ENCODE data around the gene DHRS4. TPM values are rescaled to one million over a fixed set of nuclear protein-coding genes. Genes with fewer than 3 reads are reported as not detected.
"Not testable (repeated sequence)": the region's sequence is repeated elsewhere in the genome, so short reads cannot be mapped to it uniquely, and the experiment has no call there.

The DHRS4 gene
- total RNA-seq, 1 experiment from 2014 or later, result 18.9 TPM

GRCh38 chr14:23953116-23953463 is 480 bp upstream of the DHRS4 start:
- H3K4me3 ChIP-seq (ENCODE audit: insufficient read depth, low read depth, low read length), result peak overlapping the region; percentile 82
- H3K27me3 ChIP-seq (ENCODE audit: control insufficient read depth, insufficient read depth, low read length); DNase-seq; H3K36me3 ChIP-seq (replicated peaks; ENCODE audit: control insufficient read depth, insufficient read depth, low read length): not testable (repeated sequence)

- DNase-seq; H3K27me3 ChIP-seq (ENCODE audit: control insufficient read depth, insufficient read depth, low read length); H3K36me3 ChIP-seq (replicated peaks; ENCODE audit: control insufficient read depth, insufficient read depth, low read length): not testable (repeated sequence)
- H3K4me3 ChIP-seq (ENCODE audit: insufficient read depth, low read depth, low read length), result peak overlapping the region; percentile 82
These were observed 677 bp downstream of the DHRS4 start for GRCh38 chr14:23954279-23954614.

GRCh38 chr14:23954965-23955364 is 1.4 kb downstream of the DHRS4 start:
- not testable (repeated sequence) for H3K4me3 ChIP-seq (ENCODE audit: insufficient read depth, low read depth, low read length); H3K36me3 ChIP-seq (replicated peaks; ENCODE audit: control insufficient read depth, insufficient read depth, low read length); H3K27me3 ChIP-seq (ENCODE audit: control insufficient read depth, insufficient read depth, low read length); DNase-seq

DNA sequence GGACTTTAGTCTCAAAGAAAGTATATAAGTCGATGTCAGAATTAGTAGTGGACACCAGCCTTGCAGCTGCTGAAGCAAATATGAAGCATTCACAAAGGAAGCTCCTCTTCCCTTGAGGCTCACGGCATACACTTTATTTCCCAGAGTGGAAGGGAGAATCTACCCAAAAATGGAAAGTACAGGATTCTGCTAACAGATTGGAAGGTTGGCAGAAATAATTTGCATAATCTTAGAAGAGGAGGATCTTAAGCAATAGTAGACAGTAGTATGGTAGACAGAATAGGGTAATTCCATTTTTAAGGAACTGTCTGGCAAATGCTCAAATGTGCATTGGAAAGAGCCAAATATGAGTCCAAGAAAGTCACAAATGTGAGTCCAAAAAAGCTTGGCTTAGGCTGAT is 2.2 kb downstream of the DHRS4 start:
- H3K36me3 ChIP-seq (replicated peaks; ENCODE audit: control insufficient read depth, insufficient read depth, low read length); H3K27me3 ChIP-seq (ENCODE audit: control insufficient read depth, insufficient read depth, low read length); DNase-seq; H3K4me3 ChIP-seq (ENCODE audit: insufficient read depth, low read depth, low read length): not testable (repeated sequence)

GRCh38 chr14:23957913-23958569 is 4.5 kb downstream of the DHRS4 start:
- DNase-seq, result not testable (repeated sequence)

GRCh38 chr14:23960899-23961298 is 7.3 kb downstream of the DHRS4 start:
- H3K36me3 ChIP-seq (replicated peaks; ENCODE audit: control insufficient read depth, insufficient read depth, low read length); DNase-seq; H3K27me3 ChIP-seq (ENCODE audit: control insufficient read depth, insufficient read depth, low read length); H3K4me3 ChIP-seq (ENCODE audit: insufficient read depth, low read depth, low read length): not testable (repeated sequence)

More at GRCh38 chr14:23957913-23958569, 4.5 kb downstream of the DHRS4 start:
- H3K4me3 ChIP-seq (ENCODE audit: insufficient read depth, low read depth, low read length); H3K27me3 ChIP-seq (ENCODE audit: control insufficient read depth, insufficient read depth, low read length); H3K36me3 ChIP-seq (replicated peaks; ENCODE audit: control insufficient read depth, insufficient read depth, low read length): not testable (repeated sequence)

GRCh38 chr14:23961704-23962103 is 8.1 kb downstream of the DHRS4 start:
- not testable (repeated sequence) for DNase-seq; H3K36me3 ChIP-seq (replicated peaks; ENCODE audit: control insufficient read depth, insufficient read depth, low read length); H3K27me3 ChIP-seq (ENCODE audit: control insufficient read depth, insufficient read depth, low read length); H3K4me3 ChIP-seq (ENCODE audit: insufficient read depth, low read depth, low read length)

DNA sequence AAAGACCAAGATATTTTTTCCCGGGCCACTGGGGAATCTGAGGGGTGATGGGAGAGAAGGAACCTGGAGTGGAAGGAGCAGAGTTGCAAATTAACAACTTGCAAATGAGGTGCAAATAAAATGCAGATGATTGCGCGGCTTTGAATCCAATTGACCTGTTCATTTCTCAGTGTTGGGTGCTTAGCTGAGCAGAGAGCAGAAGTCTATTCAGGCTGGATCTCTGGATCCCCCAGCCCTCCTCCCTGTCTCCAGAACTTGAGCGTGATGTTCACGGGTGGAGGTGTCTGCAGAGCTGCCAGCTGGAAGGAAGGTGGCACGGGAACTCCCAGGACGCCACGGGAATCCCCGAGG is 15.5 kb downstream of the DHRS4 start:
- DNase-seq; H3K36me3 ChIP-seq (replicated peaks; ENCODE audit: control insufficient read depth, insufficient read depth, low read length); H3K27me3 ChIP-seq (ENCODE audit: control insufficient read depth, insufficient read depth, low read length); H3K4me3 ChIP-seq (ENCODE audit: insufficient read depth, low read depth, low read length): not testable (repeated sequence)

DNA sequence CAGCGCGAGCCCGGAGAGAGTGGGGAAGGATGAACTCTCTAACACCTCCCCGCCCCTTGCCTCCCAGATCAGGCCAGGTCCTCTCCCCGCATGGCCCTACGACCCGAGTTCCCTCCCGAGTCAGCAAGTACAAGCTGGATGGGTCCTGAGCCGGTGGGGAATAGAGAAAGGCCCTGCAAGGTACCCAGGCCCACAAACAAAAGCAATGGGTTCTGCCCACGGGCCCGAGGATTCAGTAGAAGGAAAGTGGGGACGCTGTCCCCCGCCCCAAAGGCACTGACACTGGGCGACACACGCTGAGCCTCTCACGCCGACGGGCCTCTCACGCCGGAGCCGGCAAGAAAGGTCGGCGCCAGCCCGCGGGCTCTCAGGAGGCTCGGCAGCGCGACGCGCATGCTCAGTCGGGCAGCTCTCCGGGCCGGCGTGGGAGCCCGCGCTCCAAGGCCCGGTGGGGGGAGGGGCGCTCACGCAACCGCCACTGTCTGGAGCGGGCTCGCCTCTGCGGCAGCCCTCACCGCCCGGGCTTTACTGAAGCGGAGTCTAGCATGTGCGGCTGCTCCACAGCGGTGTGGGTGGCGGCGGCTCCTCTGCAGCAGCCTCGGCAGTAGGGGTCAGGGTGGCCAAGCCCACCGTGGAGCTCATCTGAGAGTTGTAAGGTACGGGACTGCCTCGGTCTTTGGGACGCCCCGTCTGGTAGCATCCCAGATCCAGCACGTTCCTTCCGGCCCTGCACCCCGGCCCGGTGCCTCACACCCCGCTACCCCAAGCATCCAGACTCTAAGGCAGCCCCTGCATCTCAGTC is 16.1 kb downstream of the DHRS4 start:
- H3K4me3 ChIP-seq (ENCODE audit: insufficient read depth, low read depth, low read length), result peak overlapping the region; percentile 37
- not testable (repeated sequence) for DNase-seq; H3K27me3 ChIP-seq (ENCODE audit: control insufficient read depth, insufficient read depth, low read length); H3K36me3 ChIP-seq (replicated peaks; ENCODE audit: control insufficient read depth, insufficient read depth, low read length)

DNA sequence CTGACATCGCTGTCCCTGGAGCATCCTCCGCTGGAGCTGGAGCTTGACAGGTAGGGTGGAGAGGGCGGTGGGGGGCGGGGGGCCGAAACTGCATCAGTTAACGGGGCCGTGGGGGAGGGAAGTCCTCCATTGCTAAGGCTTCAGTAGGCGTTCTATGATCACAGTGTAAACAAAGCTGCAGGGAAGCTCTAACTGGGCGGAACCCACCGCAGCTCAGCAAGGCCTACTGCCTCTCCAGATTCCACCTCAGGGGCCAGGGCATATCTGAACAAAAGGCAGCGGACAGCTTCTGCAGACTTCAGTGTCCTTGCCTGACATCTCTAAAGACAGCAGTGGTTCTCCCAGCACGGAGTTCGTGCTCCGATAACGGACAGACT is 16.7 kb downstream of the DHRS4 start:
- H3K4me3 ChIP-seq (ENCODE audit: insufficient read depth, low read depth, low read length); H3K27me3 ChIP-seq (ENCODE audit: control insufficient read depth, insufficient read depth, low read length); H3K36me3 ChIP-seq (replicated peaks; ENCODE audit: control insufficient read depth, insufficient read depth, low read length); DNase-seq: not testable (repeated sequence)

DNA sequence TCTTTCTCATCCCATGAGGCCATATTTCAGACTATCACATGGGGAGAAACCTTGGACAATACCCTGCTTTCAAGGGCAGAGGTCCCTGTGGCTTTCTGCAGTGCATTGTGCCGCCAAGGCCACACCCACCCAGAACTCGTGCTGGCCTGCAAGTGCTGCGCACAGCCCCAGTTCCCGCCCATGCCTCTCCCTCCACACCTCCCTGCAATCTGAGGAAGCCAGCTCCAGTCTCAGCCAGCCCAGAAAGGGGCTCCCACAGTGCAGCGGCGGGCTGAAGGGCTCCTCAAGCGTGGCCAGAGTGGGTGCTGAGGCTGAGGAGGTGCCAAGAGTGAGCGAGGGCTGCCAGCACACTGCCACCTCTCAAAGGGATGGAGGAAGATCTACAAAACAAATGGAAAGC is 19.6 kb downstream of the DHRS4 start:
- H3K36me3 ChIP-seq (replicated peaks; ENCODE audit: control insufficient read depth, insufficient read depth, low read length); DNase-seq; H3K4me3 ChIP-seq (ENCODE audit: insufficient read depth, low read depth, low read length); H3K27me3 ChIP-seq (ENCODE audit: control insufficient read depth, insufficient read depth, low read length): not testable (repeated sequence)

GRCh38 chr14:23974041-23974440 is 20.5 kb downstream of the DHRS4 start:
- H3K27me3 ChIP-seq (ENCODE audit: control insufficient read depth, insufficient read depth, low read length); DNase-seq; H3K4me3 ChIP-seq (ENCODE audit: insufficient read depth, low read depth, low read length); H3K36me3 ChIP-seq (replicated peaks; ENCODE audit: control insufficient read depth, insufficient read depth, low read length): not testable (repeated sequence)

DNA sequence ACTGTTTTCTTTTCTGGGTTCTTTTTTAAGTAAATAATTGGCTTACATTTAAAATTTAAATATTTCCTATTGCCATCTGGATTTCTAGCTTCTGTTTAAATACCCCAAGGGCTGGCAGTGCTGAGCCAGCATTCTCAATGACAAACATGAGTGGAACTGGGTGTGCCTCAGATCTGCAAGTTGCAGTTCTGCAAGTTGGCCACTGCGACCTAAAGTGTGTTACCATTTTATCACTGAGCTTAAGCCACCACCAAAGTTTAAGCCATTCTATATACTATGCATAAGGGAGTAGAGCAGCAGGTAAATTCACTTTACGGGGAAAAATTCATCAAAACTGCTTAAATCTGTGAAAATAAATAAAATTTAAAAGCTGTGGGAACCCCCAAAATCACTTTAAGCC is 23.6 kb downstream of the DHRS4 start:
- H3K4me3 ChIP-seq (ENCODE audit: insufficient read depth, low read depth, low read length); H3K36me3 ChIP-seq (replicated peaks; ENCODE audit: control insufficient read depth, insufficient read depth, low read length); DNase-seq; H3K27me3 ChIP-seq (ENCODE audit: control insufficient read depth, insufficient read depth, low read length): not testable (repeated sequence)

- H3K36me3 ChIP-seq (replicated peaks; ENCODE audit: control insufficient read depth, insufficient read depth, low read length); DNase-seq; H3K27me3 ChIP-seq (ENCODE audit: control insufficient read depth, insufficient read depth, low read length); H3K4me3 ChIP-seq (ENCODE audit: insufficient read depth, low read depth, low read length): not testable (repeated sequence)
These were observed 28.6 kb downstream of the DHRS4 start for GRCh38 chr14:23981951-23982813.

All from H7 (cell line).